RPMI7951 (cell line): ENCODE results near the gene CCL25. TPM values are rescaled to one million over a fixed set of nuclear protein-coding genes. Genes with fewer than 3 reads are reported as not detected.

Experiments used
- DNase-seq: peaks from one replicate; pipeline ENCODE4 v3.0.0-alpha.2; 2012; ENCODE audit warnings: low read depth
- total RNA-seq: library from RNA; depleted of rRNA; stranded (reverse); fragments of >200 nt; shearing (Covaris generic); gene quantifications from 2 replicates; pipeline ENCODE4 v1.2.3, GENCODE V29; 2014; rRNA removed

The CCL25 gene
- total RNA-seq, 1 experiment from 2014 or later, result not detected

- DNase-seq, result no peak
Observed at GRCh38 chr19:8109890-8110662, 57.5 kb downstream of the CCL25 start.

GRCh38 chr19:8110931-8111330, 58.4 kb downstream of the CCL25 start:
- no peak for DNase-seq

- no peak for DNase-seq
Observed at GRCh38 chr19:8111376-8111775, 58.8 kb downstream of the CCL25 start.

Other genes with a start within 250 kb of the CCL25 start
- gene EVI5L, start 222.5 kb upstream of the CCL25 start, total RNA-seq, result 6.8 and 8.1 TPM in 2 replicates
- not detected in 2 replicates for gene PRR36, start 178.4 kb upstream of the CCL25 start, total RNA-seq
- gene LRRC8E, start 164.2 kb upstream of the CCL25 start, total RNA-seq, result 5.2 and 7.3 TPM in 2 replicates
- 5.0 and 6.4 TPM in 2 replicates for gene MAP2K7, start 148.9 kb upstream of the CCL25 start, total RNA-seq
- gene TGFBR3L, start 137.9 kb upstream of the CCL25 start, total RNA-seq, result 0.36 and 2.1 TPM in 2 replicates
- 27.1 and 27.5 TPM in 2 replicates for gene SNAPC2, start 132.4 kb upstream of the CCL25 start, total RNA-seq
- 1.2 and 2.6 TPM in 2 replicates for gene CTXN1, start 126.6 kb upstream of the CCL25 start, total RNA-seq
- 35.7 and 77.2 TPM in 2 replicates for gene TIMM44, start 109.1 kb upstream of the CCL25 start, total RNA-seq
- 31.8 and 39.0 TPM in 2 replicates for gene ELAVL1, start 47.1 kb upstream of the CCL25 start, total RNA-seq
- not detected in 2 replicates for gene FBN3, start 96.8 kb downstream of the CCL25 start, total RNA-seq
- 0.24 TPM in 1 of 2 replicates, not detected in the other for gene CERS4, start 156.6 kb downstream of the CCL25 start, total RNA-seq